Gastrocnemius medialis (tissue), 4 donors: ENCODE results near the gene PTPN3. TPM values are rescaled to one million over a fixed set of nuclear protein-coding genes. Genes with fewer than 3 reads are reported as not detected.
"Not testable (repeated sequence)": the region's sequence is repeated elsewhere in the genome, so short reads cannot be mapped to it uniquely, and the experiment has no call there.

Experiments used
- ATAC-seq, 2 donors: fragments of 150-250 bp; one replicate each; pipeline ENCODE4 v1.9.1; 2016
- DNase-seq, 2 donors: peaks; one replicate each; pipeline ENCODE4 v3.0.0-alpha.2; 2019
- H3K27ac ChIP-seq, 4 donors: fragments of 200-600 bp; sonication (generic); 1 replicate in 1 of 4; 2 replicates in 3 of 4; pipeline ENCODE4 v1.5.1; 2016 to 2018; ENCODE audit warnings: mild to moderate bottlenecking in 2 of 4, moderate library complexity in 1 of 4
- H3K27me3 ChIP-seq, 3 donors: fragments of 200-600 bp; sonication (generic) in 2 of 3; 1 replicate in 1 of 3; 2 replicates in 2 of 3; pipeline versions ENCODE4 v1.5.1 to v1.6.0; 2016 to 2019; ENCODE audit warnings: mild to moderate bottlenecking in 1 of 3, moderate library complexity in 1 of 3
- H3K36me3 ChIP-seq, 2 donors: fragments of 200-600 bp; sonication (generic) in 1 of 2; one replicate each; pipeline ENCODE4 v1.5.1; 2017 to 2018
- H3K4me1 ChIP-seq, 2 donors: fragments of 200-600 bp; sonication (generic) in 1 of 2; one replicate each; pipeline ENCODE4 v1.5.1; 2016 to 2017; ENCODE audit warnings: mild to moderate bottlenecking in 2 of 2
- H3K4me3 ChIP-seq, 4 donors: fragments of 200-600 bp; sonication (generic) in 3 of 4; 1 replicate in 1 of 4; 2 replicates in 3 of 4; pipeline ENCODE4 v1.5.1; 2016 to 2019; ENCODE audit warnings: mild to moderate bottlenecking in 2 of 4
- H3K9me3 ChIP-seq, 3 donors: fragments of 200-600 bp; sonication (generic) in 2 of 3; 1 replicate in 1 of 3; 2 replicates in 2 of 3; pipeline ENCODE4 v1.5.1; 2016 to 2019
- CTCF ChIP-seq, 5 experiments: fragments of 450-650 bp in 3 of 5; fragments of 200-600 bp in 2 of 5; sonication (generic) in 2 of 5; IDR thresholded peaks in 4 of 5; conservative IDR thresholded peaks in 1 of 5; 1 replicate in 4 of 5; 2 replicates in 1 of 5; pipeline ENCODE4 v1.5.1; 2016 to 2019; ENCODE audit warnings: antibody characterized with exemption in 5 of 5, mild to moderate bottlenecking in 3 of 5, moderate library complexity in 3 of 5
- POLR2A ChIP-seq, 2 donors: fragments of 450-650 bp; IDR thresholded peaks; one replicate each; pipeline ENCODE4 v1.6.1; 2017; ENCODE audit warnings: antibody characterized with exemption in 2 of 2, mild to moderate bottlenecking in 2 of 2, moderate library complexity in 2 of 2
- in situ Hi-C, 4 donors: fragments of 200-750 bp; cut with MboI; loops; one replicate each; pipeline versions ENCODE4 v1.15.0 to v1.8.0; 2017; ENCODE audit warnings: low sequenced_read_pairs in 4 of 4
- intact Hi-C: fragments of 100-400 bp; cut with DNase I; formaldehyde crosslinking; loops from one replicate; pipeline ENCODE4 v1.15.1; 2023; ENCODE audit warnings: low total_unique reads
- total RNA-seq, 4 donors: library from RNA; depleted of rRNA; stranded (reverse); fragments of >200 nt; gene quantifications; one replicate each; pipeline versions ENCODE4 v1.1.0 to v1.2.3, GENCODE V29; 2016

The PTPN3 gene
- 100 to 1,000 TPM in 2 of 4 donors, 10 to 100 TPM in 2; 15.6 to 305 (median 82.2) TPM for total RNA-seq

DNA sequence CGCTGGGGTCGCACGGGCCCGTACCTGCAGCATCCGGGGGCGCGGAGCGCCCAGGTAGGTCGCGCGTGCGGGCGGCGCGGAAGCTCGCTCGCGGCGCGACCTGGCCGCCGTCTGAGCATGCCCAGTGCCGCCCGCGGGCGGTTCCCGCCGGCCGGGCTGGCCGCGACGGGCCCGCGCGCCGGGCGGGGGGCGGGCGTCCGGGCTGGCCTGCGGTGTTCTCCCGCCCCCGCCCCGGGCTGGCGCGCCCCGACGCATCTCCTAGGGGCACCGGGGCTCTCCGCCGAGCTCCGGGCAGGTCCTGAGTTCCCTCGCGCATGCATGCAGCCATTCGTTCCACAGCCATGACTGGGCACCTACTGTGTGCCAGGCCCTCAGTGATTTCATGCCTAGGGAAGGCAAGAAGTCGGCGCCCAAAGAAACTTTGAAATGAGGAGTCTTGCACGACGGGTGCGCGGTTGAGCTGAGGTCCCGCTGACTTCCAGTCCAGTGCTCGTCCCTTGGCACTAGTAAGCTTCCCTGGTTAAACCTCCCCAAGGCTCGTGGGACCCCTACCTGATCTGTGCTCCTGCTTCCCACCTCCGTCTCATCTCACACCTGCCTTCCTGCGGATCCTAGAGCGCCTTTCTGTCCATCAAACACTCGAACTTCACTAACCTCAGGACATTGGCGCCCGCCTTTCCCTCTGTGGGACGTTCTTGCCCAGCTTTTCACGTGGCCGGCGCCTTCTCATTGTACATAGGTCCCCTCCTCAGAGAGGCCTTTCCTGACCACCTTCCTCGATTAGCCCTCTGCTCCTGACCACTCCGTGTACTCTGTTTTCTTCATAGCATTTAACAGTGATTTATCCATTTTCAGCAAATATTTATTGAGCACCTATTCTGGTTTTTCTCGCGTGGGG lies at the start of gene PTPN3:
TSS of gene PTPN3 (minus strand) at position 113 of the 898 bp plus-strand sequence. CDS start 34,873 bp downstream, outside the sequence.
- TF ChIP-seq CTCF (IDR thresholded peaks at IDR 0.05 in 4 of 5, conservative IDR thresholded peaks at IDR 0.05 in 1 of 5) = no peak
- peak; percentile 61 to 74 for TF ChIP-seq POLR2A (IDR thresholded peaks at IDR 0.05)
- peak; percentile 73 to 76 for ATAC-seq
- H3K4me1 ChIP-seq = peaks cover 8 to 24% of the 10 kb centered on the region in 2 donors
- H3K27me3 ChIP-seq = peaks cover 0 to 2% (median 0%) of the 10 kb centered on the region in 3 donors
- no peak for DNase-seq
- H3K9me3 ChIP-seq = no peaks in the 10 kb centered on the region
- H3K36me3 ChIP-seq = no peaks in the 10 kb centered on the region
- peak within 1 kb of the TSS; percentile 44 to 65 (median 60) for H3K4me3 ChIP-seq
- in situ Hi-C loops = no loop called here
- intact Hi-C loops = no loop called here
- H3K27ac ChIP-seq = peak within 1 kb of the TSS; percentile 75 to 87 (median 84)

- DNase-seq, H3K4me3 ChIP-seq, H3K27ac ChIP-seq, H3K36me3 ChIP-seq, in situ Hi-C loops, ATAC-seq, intact Hi-C loops, H3K27me3 ChIP-seq, H3K4me1 ChIP-seq: not testable (repeated sequence)
- H3K9me3 ChIP-seq = peaks cover 0 to 12% (median 0%) of the 10 kb centered on the region in 3 donors
Measured at GRCh38 chr9:109544954-109545353, 46.8 kb upstream of the PTPN3 start.

- Histone ChIP-seq H3K9me3 (peaks cover 0 to 12% (median 0%) of the 10 kb centered on the region in 3 donors), H3K27me3 (no peaks in the 10 kb centered on the region), H3K4me3 (no peak overlapping the region), H3K4me1 (no peaks in the 10 kb centered on the region), H3K27ac (no peak overlapping the region), H3K36me3 (no peaks in the 10 kb centered on the region)
- no peak for DNase-seq
- no peak for TF ChIP-seq POLR2A (IDR thresholded peaks at IDR 0.05)
- no peak for TF ChIP-seq CTCF (IDR thresholded peaks at IDR 0.05 in 4 of 5, conservative IDR thresholded peaks at IDR 0.05 in 1 of 5)
- in situ Hi-C loops (no loop called here), intact Hi-C loops (no loop called here)
- no peak for ATAC-seq
Measured at GRCh38 chr9:109542922-109543321, 44.8 kb upstream of the PTPN3 start.

GRCh38 chr9:109538346-109538745 lies 40.2 kb upstream of the PTPN3 start:
- Histone ChIP-seq H3K9me3 (no peaks in the 10 kb centered on the region), H3K27me3 (no peaks in the 10 kb centered on the region), H3K36me3 (no peaks in the 10 kb centered on the region), H3K27ac (no peak overlapping the region), H3K4me3 (no peak overlapping the region), H3K4me1 (no peaks in the 10 kb centered on the region)
- in situ Hi-C loops (no loop called here), intact Hi-C loops (no loop called here)
- DNase-seq (no peak), ATAC-seq (no peak)
- TF ChIP-seq CTCF (IDR thresholded peaks at IDR 0.05 in 4 of 5, conservative IDR thresholded peaks at IDR 0.05 in 1 of 5) = no peak
- TF ChIP-seq POLR2A (IDR thresholded peaks at IDR 0.05) = no peak

GRCh38 chr9:109537288-109537687 lies 39.2 kb upstream of the PTPN3 start:
- Histone ChIP-seq H3K4me3 (no peak overlapping the region), H3K4me1 (no peaks in the 10 kb centered on the region), H3K9me3 (no peaks in the 10 kb centered on the region), H3K27ac (no peak overlapping the region), H3K27me3 (no peaks in the 10 kb centered on the region), H3K36me3 (no peaks in the 10 kb centered on the region)
- ATAC-seq = no peak
- DNase-seq = no peak
- intact Hi-C loops = no loop called here
- in situ Hi-C loops = no loop called here
- TF ChIP-seq POLR2A (IDR thresholded peaks at IDR 0.05) (no peak), CTCF (IDR thresholded peaks at IDR 0.05 in 4 of 5, conservative IDR thresholded peaks at IDR 0.05 in 1 of 5) (no peak)
